WTC11 (cell line): ENCODE data around the gene ZIC1. TPM values are rescaled to one million over a fixed set of nuclear protein-coding genes. Genes with fewer than 3 reads are reported as not detected.

Experiments
- ATAC-seq: fragments of 200-7000 bp; cut with Tn5 transposase; 2 replicates; pipeline ENCODE4 v1.10.0; 2021; ENCODE audit warnings: mild to moderate bottlenecking, moderate library complexity
- CTCF ChIA-PET: fragments of 300-600 bp; sonication (Branson Sonifier 250); formaldehyde crosslinking; loops from one replicate; lab custom pipeline; 2021; ENCODE audit warnings: antibody characterized with exemption; lab: Charles Lee
- POLR2A ChIA-PET: fragments of 350-600 bp; sonication (Branson Sonifier 250); formaldehyde crosslinking; loops from one replicate; lab custom pipeline; 2021; ENCODE audit warnings: antibody characterized with exemption; lab: Charles Lee
- DNase-seq: peaks from one replicate; pipeline ENCODE4 v3.0.0; 2021; ENCODE audit warnings: low spot score
- H3K27ac Mint-ChIP-seq: 2 replicates; pipeline ENCODE4 v1.8.0; 2021; ENCODE audit warnings: mixed read lengths
- H3K27me3 Mint-ChIP-seq: 2 replicates; pipeline ENCODE4 v1.8.0; 2021; ENCODE audit warnings: low read depth, mild to moderate bottlenecking, moderate library complexity, mixed read lengths
- H3K36me3 Mint-ChIP-seq: 2 replicates; pipeline ENCODE4 v1.8.0; 2021; ENCODE audit warnings: mixed read lengths
- H3K4me1 Mint-ChIP-seq: 2 replicates; pipeline ENCODE4 v1.8.0; 2022; ENCODE audit warnings: mixed read lengths
- H3K4me3 Mint-ChIP-seq: 2 replicates; pipeline ENCODE4 v1.8.0; 2021; ENCODE audit warnings: mild to moderate bottlenecking, moderate library complexity, mixed read lengths
- H3K9me3 Mint-ChIP-seq: 2 replicates; pipeline ENCODE4 v1.8.0; 2021; ENCODE audit warnings: mixed read lengths
- CBFB ChIP-seq: sonication (generic); formaldehyde crosslinking; IDR thresholded peaks from 2 replicates; pipeline ENCODE4 v1.8.1; 2022; ENCODE audit warnings: mild to moderate bottlenecking, low read depth, missing genetic modification reagents
- ESRRA ChIP-seq: sonication (generic); formaldehyde crosslinking; IDR thresholded peaks from 2 replicates; pipeline ENCODE4 v1.8.1; 2022; ENCODE audit warnings: mild to moderate bottlenecking, missing genetic modification reagents, borderline replicate concordance
- HMGA2 ChIP-seq: fragments of 250-450 bp; sonication (Bioruptor Pico); IDR thresholded peaks from 2 replicates; pipeline ENCODE4 v1.4.0; 2021; ENCODE audit warnings: mild to moderate bottlenecking, moderate library complexity
- JUN ChIP-seq: sonication (generic); formaldehyde crosslinking; IDR thresholded peaks from 2 replicates; pipeline ENCODE4 v1.8.0; 2023; ENCODE audit warnings: mild to moderate bottlenecking, missing genetic modification reagents
- MYBL2 ChIP-seq: sonication (generic); formaldehyde crosslinking; IDR thresholded peaks from 2 replicates; pipeline ENCODE4 v1.8.1; 2023; ENCODE audit warnings: mild to moderate bottlenecking, moderate library complexity, missing genetic modification reagents
- NR3C1 ChIP-seq: sonication (generic); formaldehyde crosslinking; conservative IDR thresholded peaks from 2 replicates; pipeline ENCODE4 v1.8.1; 2023; ENCODE audit warnings: low read depth, mild to moderate bottlenecking, missing genetic modification reagents
- PRRX2 ChIP-seq: fragments of 250-450 bp; sonication (Bioruptor Pico); IDR thresholded peaks from 2 replicates; pipeline ENCODE4 v1.8.0; 2021; ENCODE audit warnings: mild to moderate bottlenecking
- SOX15 ChIP-seq: fragments of 250-450 bp; sonication (Bioruptor Pico); IDR thresholded peaks from 2 replicates; pipeline ENCODE4 v1.9.0; 2021; ENCODE audit warnings: mild to moderate bottlenecking
- TCF7 ChIP-seq: sonication (generic); formaldehyde crosslinking; IDR thresholded peaks from 2 replicates; pipeline ENCODE4 v1.8.0; 2022; ENCODE audit warnings: mild to moderate bottlenecking, low read depth, missing genetic modification reagents, moderate library complexity
- TEAD1 ChIP-seq: sonication (generic); formaldehyde crosslinking; IDR thresholded peaks from 2 replicates; pipeline ENCODE4 v1.8.0; 2022; ENCODE audit warnings: mild to moderate bottlenecking, missing genetic modification reagents
- ZNF121 ChIP-seq: sonication (generic); formaldehyde crosslinking; IDR thresholded peaks from 2 replicates; pipeline ENCODE4 v1.8.0; 2023; ENCODE audit warnings: missing genetic modification reagents
- ZNF219 ChIP-seq: sonication (generic); formaldehyde crosslinking; IDR thresholded peaks from 2 replicates; pipeline ENCODE4 v1.8.0; 2023; ENCODE audit warnings: missing genetic modification reagents, mild to moderate bottlenecking, borderline replicate concordance
- ZNF317 ChIP-seq: sonication (generic); formaldehyde crosslinking; IDR thresholded peaks from 2 replicates; pipeline ENCODE4 v1.8.1; 2023; ENCODE audit warnings: low read depth, mild to moderate bottlenecking, moderate library complexity, missing genetic modification reagents, borderline replicate concordance
- ZNF423 ChIP-seq: fragments of 250-450 bp; sonication (Bioruptor Pico); IDR thresholded peaks from 2 replicates; pipeline ENCODE4 v2.1.2; 2022; ENCODE audit warnings: mild to moderate bottlenecking, moderate library complexity
- total RNA-seq: library from RNA; stranded (reverse); gene quantifications from 3 replicates; pipeline ENCODE4 v1.2.3, GENCODE V29; 2021
- TF ChIP-seq, protein P1 (sequence below): sonication (generic); formaldehyde crosslinking; IDR thresholded peaks from 2 replicates; pipeline ENCODE4 v1.8.1; 2023; ENCODE audit warnings: mild to moderate bottlenecking, missing genetic modification reagents, moderate library complexity
- TF ChIP-seq, protein P2 (sequence below): sonication (generic); formaldehyde crosslinking; IDR thresholded peaks from 2 replicates; pipeline ENCODE4 v1.8.0; 2022; ENCODE audit warnings: mild to moderate bottlenecking, missing genetic modification reagents
- TF ChIP-seq, protein P3 (sequence below): fragments of 200-600 bp; IDR thresholded peaks from 2 replicates; pipeline ENCODE4 v1.8.0; 2022; ENCODE audit warnings: antibody characterized with exemption
- TF ChIP-seq, protein P4 (sequence below): sonication (generic); formaldehyde crosslinking; IDR thresholded peaks from 2 replicates; pipeline ENCODE4 v1.8.1; 2022; ENCODE audit warnings: mild to moderate bottlenecking, moderate library complexity, missing genetic modification reagents

The ZIC1 gene
- total RNA-seq, 1 experiment from 2014 or later: 59.7 TPM

DNA sequence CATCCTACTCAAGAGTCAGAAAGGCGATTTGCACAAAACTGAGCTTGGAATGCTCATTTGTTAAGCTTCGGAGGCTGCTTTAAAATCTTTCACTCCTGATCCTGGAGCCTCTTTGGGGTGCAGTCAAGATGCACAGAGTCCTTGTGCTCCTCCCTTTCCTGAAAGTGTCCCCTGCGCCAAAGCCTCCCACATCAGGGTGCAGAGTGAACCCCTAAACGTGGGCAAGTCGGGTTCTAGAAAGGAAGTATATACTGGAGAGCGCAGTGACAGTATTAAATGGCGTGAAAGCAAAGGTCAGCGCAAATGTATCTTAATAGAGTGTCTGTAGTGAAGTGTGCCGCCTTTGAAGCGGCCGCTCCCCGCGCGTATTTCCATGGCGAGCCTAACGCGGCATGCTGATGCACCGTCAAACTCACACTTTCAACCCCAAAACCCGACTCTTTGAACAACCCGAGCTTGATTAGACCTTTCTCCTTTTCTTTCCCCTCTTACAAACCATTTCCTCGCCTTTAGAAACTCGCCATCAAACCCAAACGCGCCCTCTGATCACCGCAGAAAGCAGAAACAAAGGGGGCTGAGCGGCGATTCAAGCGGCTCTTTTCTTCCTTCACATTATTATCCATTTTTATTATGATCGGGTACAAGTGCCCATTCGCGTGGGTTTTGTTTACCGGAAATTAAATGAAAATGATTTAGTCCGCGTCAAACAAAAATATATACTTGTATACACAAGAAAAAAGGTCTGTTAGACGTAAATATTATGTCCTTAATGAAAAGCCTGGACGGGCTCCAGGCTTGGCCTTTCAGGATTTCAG lies 21.1 kb upstream of the ZIC1 start (continued):
- TF ChIP-seq, protein P1, sequence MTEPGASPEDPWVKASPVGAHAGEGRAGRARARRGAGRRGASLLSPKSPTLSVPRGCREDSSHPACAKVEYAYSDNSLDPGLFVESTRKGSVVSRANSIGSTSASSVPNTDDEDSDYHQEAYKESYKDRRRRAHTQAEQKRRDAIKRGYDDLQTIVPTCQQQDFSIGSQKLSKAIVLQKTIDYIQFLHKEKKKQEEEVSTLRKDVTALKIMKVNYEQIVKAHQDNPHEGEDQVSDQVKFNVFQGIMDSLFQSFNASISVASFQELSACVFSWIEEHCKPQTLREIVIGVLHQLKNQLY (CRISPR knock-in tag): no peak
- no peak for TF ChIP-seq HMGA2 (CRISPR knock-in tag)
- TF ChIP-seq ZNF121 (CRISPR knock-in tag): no peak
- no peak for TF ChIP-seq PRRX2 (CRISPR knock-in tag)
- no peak for TF ChIP-seq ZNF219 (CRISPR knock-in tag)

DNA sequence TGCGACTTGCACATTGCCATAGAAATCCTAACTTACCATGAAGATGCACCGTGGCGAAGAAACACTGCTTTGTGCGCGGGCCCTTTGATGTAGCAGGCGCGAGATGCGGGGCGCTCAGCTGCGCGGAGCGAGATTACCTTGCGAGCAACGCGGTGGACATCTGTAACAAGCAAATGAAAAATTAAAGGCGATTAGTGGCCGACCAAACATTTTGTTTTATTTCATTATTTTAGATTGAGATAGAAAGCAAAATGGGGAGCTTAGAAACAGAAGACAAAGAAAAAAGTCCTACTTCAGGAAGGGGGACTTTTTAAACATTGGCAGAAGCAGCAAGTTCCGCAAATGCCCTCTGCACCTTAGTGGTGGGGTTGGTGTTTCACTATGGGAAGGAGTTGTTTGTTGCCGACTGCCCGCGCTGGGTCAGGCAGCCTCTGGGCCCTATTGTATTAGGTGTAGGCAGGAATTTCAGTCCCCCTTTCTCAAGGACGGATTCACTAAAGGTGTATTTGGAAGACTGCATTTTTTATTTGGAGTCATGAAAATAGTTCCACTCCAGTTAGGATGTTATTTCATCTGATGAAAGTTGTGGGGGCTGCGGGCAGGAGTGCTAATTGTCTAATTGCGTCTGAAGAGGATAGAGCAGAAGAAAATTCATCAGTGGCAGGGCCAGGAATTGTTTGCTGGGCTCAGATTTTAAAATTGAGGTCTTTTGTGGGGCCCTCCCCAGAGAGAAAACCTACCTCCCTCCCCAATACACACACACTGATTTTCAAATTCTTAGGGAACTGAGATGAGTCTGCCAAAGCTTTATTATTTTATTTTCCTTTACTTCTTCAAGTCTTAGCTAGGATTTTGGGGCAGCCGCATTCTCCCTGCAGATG lies 20.2 kb upstream of the ZIC1 start:
- TF ChIP-seq ZNF423 (CRISPR knock-in tag): no peak
- TF ChIP-seq, protein P2, sequence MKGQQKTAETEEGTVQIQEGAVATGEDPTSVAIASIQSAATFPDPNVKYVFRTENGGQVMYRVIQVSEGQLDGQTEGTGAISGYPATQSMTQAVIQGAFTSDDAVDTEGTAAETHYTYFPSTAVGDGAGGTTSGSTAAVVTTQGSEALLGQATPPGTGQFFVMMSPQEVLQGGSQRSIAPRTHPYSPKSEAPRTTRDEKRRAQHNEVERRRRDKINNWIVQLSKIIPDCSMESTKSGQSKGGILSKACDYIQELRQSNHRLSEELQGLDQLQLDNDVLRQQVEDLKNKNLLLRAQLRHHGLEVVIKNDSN: no peak
- no peak for TF ChIP-seq JUN (CRISPR knock-in tag)
- no peak for TF ChIP-seq TCF7
- TF ChIP-seq MYBL2: no peak
- TF ChIP-seq SOX15 (CRISPR knock-in tag): no peak
- TF ChIP-seq, protein P3, sequence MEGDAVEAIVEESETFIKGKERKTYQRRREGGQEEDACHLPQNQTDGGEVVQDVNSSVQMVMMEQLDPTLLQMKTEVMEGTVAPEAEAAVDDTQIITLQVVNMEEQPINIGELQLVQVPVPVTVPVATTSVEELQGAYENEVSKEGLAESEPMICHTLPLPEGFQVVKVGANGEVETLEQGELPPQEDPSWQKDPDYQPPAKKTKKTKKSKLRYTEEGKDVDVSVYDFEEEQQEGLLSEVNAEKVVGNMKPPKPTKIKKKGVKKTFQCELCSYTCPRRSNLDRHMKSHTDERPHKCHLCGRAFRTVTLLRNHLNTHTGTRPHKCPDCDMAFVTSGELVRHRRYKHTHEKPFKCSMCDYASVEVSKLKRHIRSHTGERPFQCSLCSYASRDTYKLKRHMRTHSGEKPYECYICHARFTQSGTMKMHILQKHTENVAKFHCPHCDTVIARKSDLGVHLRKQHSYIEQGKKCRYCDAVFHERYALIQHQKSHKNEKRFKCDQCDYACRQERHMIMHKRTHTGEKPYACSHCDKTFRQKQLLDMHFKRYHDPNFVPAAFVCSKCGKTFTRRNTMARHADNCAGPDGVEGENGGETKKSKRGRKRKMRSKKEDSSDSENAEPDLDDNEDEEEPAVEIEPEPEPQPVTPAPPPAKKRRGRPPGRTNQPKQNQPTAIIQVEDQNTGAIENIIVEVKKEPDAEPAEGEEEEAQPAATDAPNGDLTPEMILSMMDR: no peak
- TF ChIP-seq, protein P4, sequence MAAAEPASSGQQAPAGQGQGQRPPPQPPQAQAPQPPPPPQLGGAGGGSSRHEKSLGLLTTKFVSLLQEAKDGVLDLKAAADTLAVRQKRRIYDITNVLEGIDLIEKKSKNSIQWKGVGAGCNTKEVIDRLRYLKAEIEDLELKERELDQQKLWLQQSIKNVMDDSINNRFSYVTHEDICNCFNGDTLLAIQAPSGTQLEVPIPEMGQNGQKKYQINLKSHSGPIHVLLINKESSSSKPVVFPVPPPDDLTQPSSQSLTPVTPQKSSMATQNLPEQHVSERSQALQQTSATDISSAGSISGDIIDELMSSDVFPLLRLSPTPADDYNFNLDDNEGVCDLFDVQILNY (CRISPR knock-in tag): no peak
- no peak for TF ChIP-seq TEAD1 (CRISPR knock-in tag)
- TF ChIP-seq ZNF317 (CRISPR knock-in tag): no peak
- TF ChIP-seq CBFB (CRISPR knock-in tag): no peak
- TF ChIP-seq, protein P1 (CRISPR knock-in tag): no peak
- no peak for TF ChIP-seq NR3C1 (CRISPR knock-in tag)
- no peak for TF ChIP-seq ESRRA (CRISPR knock-in tag)
- TF ChIP-seq, all 79 proteins: peak for 0
- no peaks in the 10 kb centered on the region for H3K36me3 Mint-ChIP-seq
- peak overlapping the region; percentile 73 for H3K4me3 Mint-ChIP-seq
- ATAC-seq (peak; percentile 5; the same call in 1 of the 2 replicates), DNase-seq (peak; percentile 51)
- ChIA-PET CTCF (interaction anchor here (1.5 to 3.6 kb wide), 2 partner anchors 28 to 32 kb away, joined by 4 to 12 read pairs; no protein-coding TSS in a partner anchor), POLR2A (no interaction called here)
- H3K9me3 Mint-ChIP-seq: no peaks in the 10 kb centered on the region
- no peak overlapping the region for H3K27ac Mint-ChIP-seq
- H3K4me1 Mint-ChIP-seq: peaks cover 78% of the 10 kb centered on the region
- peaks cover 98% of the 10 kb centered on the region for H3K27me3 Mint-ChIP-seq
